HG02759 (cell line): ENCODE results near the gene SMCHD1.
A peak's percentile ranks its signal among the peaks of the same experiment; 100 is the strongest.
"Not testable (repeated sequence)": the region's sequence is repeated elsewhere in the genome, so short reads cannot be mapped to it uniquely, and the experiment has no call there.

ENCODE experiments used
- ATAC-seq: cut with Tn5 transposase; IDR thresholded peaks from one replicate; pipeline ENCODE4 v1.9.1; 2021; ENCODE audit warnings: mild to moderate bottlenecking, moderate library complexity; ENCODE audit not compliant: unreplicated experiment

SMCHD1 gene

GRCh38 chr18:2715990-2716389 is 60.5 kb downstream of the SMCHD1 start:
- no peak for ATAC-seq

GRCh38 chr18:2716394-2717326 is 61.1 kb downstream of the SMCHD1 start:
- ATAC-seq, result no peak

GRCh38 chr18:2717407-2717806 is 61.9 kb downstream of the SMCHD1 start:
- no peak for ATAC-seq

GRCh38 chr18:2719040-2719439 is 63.5 kb downstream of the SMCHD1 start:
- no peak for ATAC-seq

- no peak for ATAC-seq
These were observed 67.7 kb downstream of the SMCHD1 start for GRCh38 chr18:2723207-2723606.

GRCh38 chr18:2729757-2730156 is 74.2 kb downstream of the SMCHD1 start:
- ATAC-seq, result no peak

- ATAC-seq, result no peak
These were observed 81.3 kb downstream of the SMCHD1 start for GRCh38 chr18:2736823-2737222.

GRCh38 chr18:2740082-2740481 is 84.6 kb downstream of the SMCHD1 start:
- ATAC-seq, result not testable (repeated sequence)

- ATAC-seq, result no peak
These were observed 90.7 kb downstream of the SMCHD1 start for GRCh38 chr18:2746274-2746673.

GRCh38 chr18:2758309-2758708 is 102.8 kb downstream of the SMCHD1 start:
- no peak for ATAC-seq

- ATAC-seq, result no peak
These were observed 119.1 kb downstream of the SMCHD1 start for GRCh38 chr18:2774669-2775068.

- no peak for ATAC-seq
These were observed 121.1 kb downstream of the SMCHD1 start for GRCh38 chr18:2776601-2777000.

GRCh38 chr18:2777241-2777640 is 121.7 kb downstream of the SMCHD1 start:
- ATAC-seq, result no peak

- ATAC-seq, result no peak
These were observed 125.2 kb downstream of the SMCHD1 start for GRCh38 chr18:2780750-2781149.

GRCh38 chr18:2787225-2787624 is 131.7 kb downstream of the SMCHD1 start:
- ATAC-seq, result no peak

- no peak for ATAC-seq
These were observed 136.9 kb downstream of the SMCHD1 start for GRCh38 chr18:2792395-2792794.

- no peak for ATAC-seq
These were observed 138.6 kb downstream of the SMCHD1 start for GRCh38 chr18:2794159-2794558.

- ATAC-seq, result peak; percentile 60
These were observed 142.4 kb downstream of the SMCHD1 start for GRCh38 chr18:2797951-2798350.

GRCh38 chr18:2799369-2799768 is 143.8 kb downstream of the SMCHD1 start:
- ATAC-seq, result no peak

- no peak for ATAC-seq
These were observed 150.7 kb downstream of the SMCHD1 start for GRCh38 chr18:2805970-2806943.

GRCh38 chr18:2808640-2809039 is 153.1 kb downstream of the SMCHD1 start:
- ATAC-seq, result not testable (repeated sequence)
